GM19463 (cell line): ENCODE results near the gene C10orf95.
"Not testable (repeated sequence)": the region's sequence is repeated elsewhere in the genome, so short reads cannot be mapped to it uniquely, and the experiment has no call there.

Experiments used
- ATAC-seq: cut with Tn5 transposase; IDR thresholded peaks from one replicate; pipeline ENCODE4 v1.9.1; 2021; ENCODE audit warnings: mild to moderate bottlenecking, moderate library complexity; ENCODE audit not compliant: unreplicated experiment

C10orf95 gene

GRCh38 chr10:102467318-102467717, 16.0 kb upstream of the C10orf95 start:
- no peak for ATAC-seq

GRCh38 chr10:102465466-102465865, 14.1 kb upstream of the C10orf95 start:
- ATAC-seq = no peak

GRCh38 chr10:102463983-102464382, 12.6 kb upstream of the C10orf95 start:
- no peak for ATAC-seq

- ATAC-seq = no peak
These were observed 11.2 kb upstream of the C10orf95 start for GRCh38 chr10:102462512-102463054.

GRCh38 chr10:102461187-102462054, 10.1 kb upstream of the C10orf95 start:
- ATAC-seq = peak; percentile 80

GRCh38 chr10:102460836-102461186, 9.5 kb upstream of the C10orf95 start:
- ATAC-seq = peak; percentile 21

- ATAC-seq = no peak
These were observed 7.3 kb upstream of the C10orf95 start for GRCh38 chr10:102458656-102459055.

- ATAC-seq = no peak
These were observed 6.3 kb upstream of the C10orf95 start for GRCh38 chr10:102457591-102458150.

DNA sequence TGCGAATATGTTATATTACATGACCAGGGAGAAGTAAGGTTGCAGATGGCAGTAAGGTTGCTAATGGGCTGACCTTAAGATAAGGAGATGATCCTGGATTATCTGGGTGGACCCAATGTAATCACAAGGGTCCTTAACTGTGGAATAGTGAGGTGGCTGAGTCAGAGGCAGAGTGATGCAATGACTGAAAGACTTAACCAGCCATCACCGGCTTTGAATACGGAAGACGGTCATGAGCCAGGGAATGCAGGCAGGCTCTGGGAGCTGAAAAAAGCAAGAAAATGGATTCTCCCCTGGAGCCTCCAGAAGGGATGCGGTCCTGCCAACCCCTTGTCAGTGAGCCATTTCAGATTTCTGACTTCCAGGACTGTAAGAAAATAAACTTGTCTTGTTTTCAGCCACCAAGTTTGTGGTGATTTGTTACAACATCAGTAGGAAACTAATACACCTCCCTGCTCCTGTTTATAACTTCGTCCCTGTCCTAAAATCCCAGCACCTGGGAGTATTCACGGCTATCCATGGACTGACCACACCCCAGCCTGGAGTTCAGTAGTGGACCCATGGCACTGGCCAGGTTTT, 4.6 kb upstream of the C10orf95 start:
- no peak for ATAC-seq

DNA sequence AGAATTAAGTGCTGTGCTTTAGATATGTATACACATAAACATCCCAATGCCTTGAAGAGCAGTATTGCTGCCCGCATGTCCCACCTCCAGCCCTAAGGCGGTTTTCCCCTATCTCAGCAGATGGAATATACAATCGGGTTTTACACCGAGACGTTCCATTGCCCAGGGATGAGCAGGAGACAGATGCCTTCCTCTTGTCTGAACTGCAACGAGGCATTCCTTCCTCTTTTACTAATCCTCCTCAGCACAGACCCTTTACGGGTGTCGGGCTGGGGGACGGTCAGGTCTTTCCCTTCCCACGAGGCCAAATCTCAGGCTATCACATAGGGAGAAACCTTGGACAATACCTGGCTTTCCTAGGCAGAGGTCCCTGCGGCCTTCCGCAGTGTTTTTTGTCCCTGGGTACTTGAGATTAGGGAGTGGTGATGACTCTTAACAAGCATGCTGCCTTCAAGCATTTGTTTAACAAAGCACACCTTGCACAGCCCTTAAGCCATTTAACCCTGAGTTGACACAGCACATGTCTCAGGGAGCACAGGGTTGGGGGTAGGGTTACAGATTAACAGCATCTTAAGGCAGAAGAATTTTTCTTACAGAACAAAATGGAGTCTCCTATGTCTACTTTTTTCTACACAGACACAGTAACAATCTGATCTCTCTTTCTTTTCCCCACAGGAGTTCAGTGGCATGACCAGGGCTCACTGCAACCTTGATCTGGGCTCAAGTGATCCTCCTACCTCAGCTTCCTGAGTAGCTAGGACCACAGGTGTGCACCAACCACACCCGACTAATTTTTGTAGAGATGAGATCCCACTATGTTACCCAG, 3.5 kb upstream of the C10orf95 start:
- not testable (repeated sequence) for ATAC-seq

- no peak for ATAC-seq
These were observed 2.2 kb upstream of the C10orf95 start for GRCh38 chr10:102453502-102453901.

- ATAC-seq = no peak
These were observed 1.5 kb upstream of the C10orf95 start for GRCh38 chr10:102452672-102453340.

- peak; percentile 80 for ATAC-seq
These were observed 804 bp downstream of the C10orf95 start for GRCh38 chr10:102450374-102451104.

- no peak for ATAC-seq
These were observed 1.3 kb downstream of the C10orf95 start for GRCh38 chr10:102450124-102450373.

DNA sequence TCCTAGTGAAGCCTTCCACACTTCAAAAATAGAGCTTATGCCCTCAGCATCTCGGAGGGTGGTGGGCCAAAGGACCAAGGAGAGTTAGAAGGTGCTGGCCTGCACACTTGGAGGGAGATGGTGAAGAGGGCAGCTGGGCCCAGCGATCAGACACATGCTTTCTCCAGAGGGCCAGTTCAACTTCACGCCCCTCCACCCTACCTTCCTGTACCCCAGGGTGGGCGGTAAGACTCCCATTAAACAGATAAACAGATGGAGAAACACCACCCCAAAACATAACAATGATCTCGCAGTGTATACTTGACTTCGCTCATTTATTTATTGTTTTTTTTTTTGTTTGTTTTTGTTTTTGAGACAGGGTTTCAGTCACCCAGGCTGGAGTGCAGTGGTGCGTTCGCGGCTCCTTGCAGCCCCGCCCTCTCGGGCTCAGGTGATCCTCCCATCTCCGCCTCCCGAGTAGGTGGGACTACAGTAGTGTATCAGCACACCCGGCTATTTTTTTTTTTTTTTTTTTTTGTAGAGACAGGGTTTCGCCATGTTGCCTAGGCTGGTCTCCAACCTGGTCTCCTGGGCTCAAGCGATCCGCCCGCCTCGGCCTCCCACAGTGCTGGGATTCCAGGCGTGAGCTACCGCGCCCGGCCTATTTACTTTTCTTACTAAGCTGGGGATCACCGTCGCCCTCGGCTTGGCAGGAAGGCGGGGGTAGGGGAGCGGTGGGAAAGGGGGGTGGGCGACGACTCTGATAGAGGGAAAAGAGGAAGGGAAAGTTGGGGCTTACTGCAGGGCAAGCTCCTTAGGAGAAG, 1.8 kb downstream of the C10orf95 start:
- peak; percentile 48 for ATAC-seq

DNA sequence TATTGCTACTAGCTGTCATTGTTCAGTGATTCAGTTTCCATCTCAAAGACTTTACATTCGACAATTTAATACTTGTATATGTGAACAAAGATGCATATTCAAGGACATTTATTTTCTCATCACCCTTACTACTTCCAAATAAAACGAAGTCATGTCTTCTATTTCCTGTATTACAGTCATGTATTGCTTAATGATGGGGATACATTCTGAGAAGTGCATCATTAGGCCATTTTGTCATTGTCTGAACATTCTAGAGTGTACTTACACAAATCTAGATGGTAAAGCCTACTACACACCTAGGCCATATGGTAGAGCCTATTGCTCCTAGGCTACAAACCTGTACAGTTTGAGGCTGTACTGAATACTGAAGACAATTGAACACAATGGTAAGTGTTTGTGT, 6.5 kb downstream of the C10orf95 start:
- ATAC-seq = no peak

DNA sequence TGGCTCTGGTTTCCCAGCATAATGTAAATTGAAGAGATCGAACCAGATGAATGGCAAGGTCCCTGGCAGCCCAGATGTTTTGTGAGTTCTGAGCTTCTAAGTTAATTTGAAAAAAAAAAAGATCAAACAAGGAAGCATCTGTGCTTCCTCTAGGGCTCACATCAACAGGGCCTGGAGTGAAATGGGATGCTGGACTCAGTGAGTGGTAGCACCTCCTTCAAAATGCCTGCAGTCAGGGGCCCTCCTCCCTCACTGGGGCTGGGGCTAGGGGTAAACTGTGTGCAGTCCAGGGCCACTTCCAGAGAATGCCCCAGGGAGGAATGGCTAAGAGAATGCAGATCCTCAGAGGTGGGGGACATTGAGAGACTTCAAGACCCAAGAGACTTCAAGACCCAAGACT, 13.0 kb downstream of the C10orf95 start:
- no peak for ATAC-seq

DNA sequence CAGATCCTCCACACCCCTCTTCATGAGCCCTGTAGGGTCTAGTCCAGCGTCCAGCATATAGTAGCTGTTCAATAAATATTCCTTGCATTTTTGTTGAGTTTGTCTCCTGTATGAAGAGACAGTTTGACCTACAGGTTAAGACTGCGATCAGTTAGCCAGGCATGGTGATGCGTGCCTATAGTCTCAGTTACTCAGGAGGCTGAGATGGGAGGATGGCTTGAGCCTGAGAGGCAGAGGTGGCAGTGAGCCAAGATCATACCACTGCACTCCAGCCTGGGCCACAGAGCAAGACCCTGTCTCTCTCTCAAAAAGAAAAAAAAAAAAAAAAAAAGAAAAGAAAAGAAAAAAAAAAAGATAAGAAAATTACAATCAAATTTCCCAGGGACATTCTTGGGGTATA, 13.8 kb downstream of the C10orf95 start:
- no peak for ATAC-seq

DNA sequence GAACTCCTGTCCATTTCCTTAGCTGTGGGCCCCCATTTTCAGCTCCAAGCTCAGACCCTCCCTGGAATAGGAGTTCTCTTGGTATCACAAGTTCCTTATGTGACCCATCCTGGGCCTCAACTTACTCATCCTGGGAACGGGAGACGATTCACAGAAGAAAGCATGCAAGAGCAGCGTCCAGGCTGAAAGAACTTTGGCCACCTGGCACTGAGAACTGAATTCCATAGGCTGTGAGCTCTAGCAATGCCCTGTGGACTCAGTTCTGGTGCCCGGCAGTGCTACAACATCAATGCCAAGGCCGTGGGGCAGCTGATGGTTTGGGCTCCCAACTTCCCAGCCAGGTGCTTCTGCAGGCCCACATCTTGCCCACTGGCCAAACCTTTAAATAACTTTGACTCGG, 15.0 kb downstream of the C10orf95 start:
- no peak for ATAC-seq
